ENCODE results near the gene CFAP77.
"Not testable (repeated sequence)": the region's sequence is repeated elsewhere in the genome, so short reads cannot be mapped to it uniquely, and the experiment has no call there.

Gene CFAP77
- 0 to 0.03 (median 0) reads per million in 9 experiments for total RNA-seq

DNA sequence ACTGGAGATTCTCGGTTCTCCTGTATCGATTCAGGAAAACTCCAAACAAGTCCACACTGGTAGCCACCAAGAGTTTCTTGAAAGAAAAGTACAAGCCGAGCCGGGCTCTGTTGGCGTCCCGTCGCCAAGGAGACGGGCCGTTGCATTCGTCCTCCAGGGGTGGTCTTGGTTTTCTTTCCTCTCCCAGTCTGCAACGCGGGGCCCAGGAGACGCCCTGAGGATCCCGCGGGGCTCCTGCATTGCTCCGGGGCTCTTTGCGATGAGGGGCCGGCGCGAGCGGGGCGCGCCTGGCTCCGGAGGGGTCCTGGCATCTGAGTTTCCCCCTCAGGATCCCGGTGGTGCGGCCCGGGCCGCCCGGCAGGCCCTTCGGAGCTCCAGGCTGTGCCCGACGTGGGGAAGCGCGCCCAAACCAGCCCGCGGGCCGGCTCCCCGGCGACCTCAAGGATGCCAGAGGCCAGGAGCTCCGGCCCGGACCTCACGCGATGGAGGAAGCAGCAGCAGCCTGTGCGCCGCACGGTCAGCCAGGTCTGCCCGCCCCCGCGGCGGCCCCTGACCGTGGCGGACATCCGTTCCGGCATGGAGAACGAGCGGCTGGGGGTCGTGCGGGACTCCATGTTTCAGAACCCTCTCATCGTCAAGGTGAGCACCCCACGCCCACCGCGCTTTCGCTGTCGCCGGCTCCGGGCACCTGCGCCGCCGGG, at the start of gene CFAP77:
Gene CFAP77, plus strand, starts transcription at position 384 of the 701 bp plus-strand sequence. Its CDS starts 61 bp downstream, at position 445.
- Mint-ChIP-seq H3K4me3 (peak within 1 kb of the TSS; percentile 72 to 78), H3K27ac (no peak within 1 kb of the TSS), H3K4me1 (ENCODE audit: low read depth in 2 of 2) (peaks cover 26 to 36% of the 10 kb centered on the region in 2 donors), H3K27me3 (peaks cover 38 to 45% of the 10 kb centered on the region in 2 donors), H3K9me3 (no peaks in the 10 kb centered on the region), H3K36me3 (ENCODE audit: insufficient read depth) (peaks cover 15% of the 10 kb centered on the region)
- peak; percentile 15 for ATAC-seq (replicated peaks)
- DNase-seq, result peak in 2 of 3 experiments; percentile 22 to 24

DNA sequence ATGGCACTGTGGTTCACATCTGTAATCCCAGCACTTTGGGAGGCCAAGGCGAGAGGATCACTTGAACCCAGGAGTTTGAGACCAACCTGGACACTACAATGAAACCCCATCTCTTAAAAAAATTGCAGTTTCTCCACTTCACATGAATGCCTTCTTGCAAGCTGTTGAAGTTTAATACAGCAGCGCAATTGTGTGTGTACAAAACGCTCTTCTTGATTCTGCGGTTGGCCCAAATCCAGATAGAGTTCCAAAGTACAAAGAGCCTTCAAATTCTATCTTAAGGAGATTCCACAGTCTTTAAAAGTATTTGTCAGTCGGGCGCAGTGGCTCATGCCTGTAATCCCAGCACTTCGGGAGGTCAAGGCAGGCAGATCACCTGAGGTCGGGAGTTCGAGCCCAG, 45.9 kb upstream of the CFAP77 start:
- DNase-seq (no peak), ATAC-seq (replicated peaks) (no peak)
- peaks cover 3% of the 10 kb centered on the region for H3K36me3 Mint-ChIP-seq (ENCODE audit: insufficient read depth)
- H3K4me3 Mint-ChIP-seq, result no peak overlapping the region
- no peaks in the 10 kb centered on the region for H3K9me3 Mint-ChIP-seq
- no peaks in the 10 kb centered on the region for H3K4me1 Mint-ChIP-seq (ENCODE audit: low read depth in 2 of 2)
- no peaks in the 10 kb centered on the region for H3K27me3 Mint-ChIP-seq
- no peak overlapping the region for H3K27ac Mint-ChIP-seq

DNA sequence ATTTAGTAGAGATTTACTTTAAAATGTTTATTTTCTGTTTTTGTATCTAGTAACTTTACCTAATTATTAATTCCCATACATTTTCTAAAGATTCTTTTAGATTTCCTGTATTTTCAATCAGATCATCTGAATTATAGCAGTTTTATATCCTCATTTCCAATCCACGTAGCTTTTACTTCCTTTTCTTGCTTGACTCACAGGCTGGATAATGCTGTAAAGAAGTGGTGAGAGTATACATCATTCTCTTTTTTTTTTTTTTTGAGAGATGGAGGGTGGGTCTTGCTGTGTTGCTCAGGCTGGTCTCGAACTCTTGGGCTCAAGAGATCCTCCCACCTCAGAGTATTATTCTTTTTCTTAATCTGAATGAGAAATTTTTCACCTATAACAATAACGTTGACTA, 44.0 kb upstream of the CFAP77 start:
- Mint-ChIP-seq H3K36me3 (ENCODE audit: insufficient read depth) (no peaks in the 10 kb centered on the region), H3K4me1 (ENCODE audit: low read depth in 2 of 2) (no peaks in the 10 kb centered on the region), H3K4me3 (no peak overlapping the region), H3K27ac (no peak overlapping the region), H3K27me3 (no peaks in the 10 kb centered on the region), H3K9me3 (no peaks in the 10 kb centered on the region)
- ATAC-seq (replicated peaks) (no peak), DNase-seq (no peak)

DNA sequence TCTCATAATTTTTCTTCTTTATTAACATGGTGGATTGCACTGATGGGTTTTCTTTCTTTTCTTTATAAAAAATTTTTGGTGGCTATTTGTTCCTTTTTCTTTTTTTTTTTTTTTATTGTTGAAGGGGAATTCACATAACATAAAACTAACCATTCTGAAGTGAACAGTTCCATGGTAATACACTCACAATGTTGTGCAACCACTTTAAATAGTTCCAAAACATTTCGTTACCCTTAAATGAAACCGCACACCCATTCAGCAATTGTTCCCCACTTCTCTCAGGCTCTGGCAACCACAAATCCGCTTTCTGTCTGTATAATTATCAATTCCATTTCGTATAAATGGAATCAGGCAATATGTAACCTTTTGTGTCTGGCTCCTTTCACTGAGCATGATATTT, 43.5 kb upstream of the CFAP77 start:
- no peaks in the 10 kb centered on the region for H3K36me3 Mint-ChIP-seq (ENCODE audit: insufficient read depth)
- no peak overlapping the region for H3K27ac Mint-ChIP-seq
- ATAC-seq (replicated peaks) (no peak), DNase-seq (no peak)
- no peaks in the 10 kb centered on the region for H3K27me3 Mint-ChIP-seq
- H3K9me3 Mint-ChIP-seq, result no peaks in the 10 kb centered on the region
- no peaks in the 10 kb centered on the region for H3K4me1 Mint-ChIP-seq (ENCODE audit: low read depth in 2 of 2)
- no peak overlapping the region for H3K4me3 Mint-ChIP-seq

DNA sequence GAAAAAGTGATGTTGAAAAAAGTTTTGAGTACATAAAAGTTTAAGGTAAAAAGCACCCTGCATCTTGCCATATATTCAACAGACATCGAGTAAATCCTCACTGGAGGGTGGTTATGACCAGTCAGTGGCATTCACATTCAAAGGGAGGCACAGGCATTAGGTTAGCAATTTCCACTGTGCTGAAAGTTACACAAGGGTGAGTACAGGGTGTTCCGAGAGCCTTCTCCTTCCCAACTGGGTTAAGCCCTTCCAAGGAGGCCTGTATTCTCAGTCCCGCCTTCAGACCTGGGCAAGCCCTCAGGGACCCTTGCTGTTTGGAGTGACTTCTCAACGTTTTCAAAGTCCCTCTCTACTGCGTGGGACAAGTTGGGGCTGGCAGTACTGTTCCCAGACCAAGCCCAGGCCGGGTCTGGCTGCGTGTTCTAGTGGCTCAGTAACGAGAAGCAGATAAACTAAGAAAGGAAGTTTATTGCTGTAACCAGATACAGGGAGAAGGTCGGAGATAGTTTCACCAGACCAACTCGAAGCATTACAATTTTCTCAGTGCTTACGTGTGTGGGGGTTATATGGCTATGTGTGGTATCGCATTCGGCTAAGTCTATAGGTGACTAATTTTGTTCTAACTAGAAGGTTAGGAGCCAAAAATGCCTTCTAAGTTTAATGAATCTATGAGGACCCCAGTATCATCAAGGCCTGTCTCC, 42.2 kb upstream of the CFAP77 start:
- Mint-ChIP-seq H3K27me3 (no peaks in the 10 kb centered on the region), H3K36me3 (ENCODE audit: insufficient read depth) (no peaks in the 10 kb centered on the region), H3K9me3 (no peaks in the 10 kb centered on the region), H3K4me3 (no peak overlapping the region), H3K27ac (no peak overlapping the region), H3K4me1 (ENCODE audit: low read depth in 2 of 2) (peaks cover 5 to 6% of the 10 kb centered on the region in 2 donors)
- DNase-seq (no peak), ATAC-seq (replicated peaks) (no peak)

DNA sequence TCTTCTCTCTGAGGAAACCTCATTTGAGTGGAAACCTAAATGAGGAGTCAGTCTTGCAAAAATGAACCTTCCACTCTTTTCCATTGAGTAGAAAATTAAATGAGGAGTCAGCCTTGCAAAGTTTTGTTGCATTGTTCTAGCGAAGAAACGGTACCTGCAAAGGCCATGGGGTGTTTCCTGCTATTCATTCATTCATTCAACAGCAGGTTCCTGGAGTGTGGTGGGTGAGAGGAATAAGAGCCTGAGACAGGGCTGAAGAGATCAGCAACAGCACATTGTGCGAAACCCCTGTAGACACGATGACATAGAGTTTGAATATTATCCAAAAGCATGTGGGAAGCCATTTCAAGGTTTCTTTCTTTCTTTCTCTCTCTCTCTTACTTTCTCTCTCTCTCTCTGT, 40.6 kb upstream of the CFAP77 start:
- DNase-seq (no peak), ATAC-seq (replicated peaks) (no peak)
- H3K27me3 Mint-ChIP-seq, result no peaks in the 10 kb centered on the region
- H3K4me1 Mint-ChIP-seq (ENCODE audit: low read depth in 2 of 2), result peaks cover 7 to 9% of the 10 kb centered on the region in 2 donors
- H3K4me3 Mint-ChIP-seq, result no peak overlapping the region
- no peaks in the 10 kb centered on the region for H3K9me3 Mint-ChIP-seq
- H3K36me3 Mint-ChIP-seq (ENCODE audit: insufficient read depth), result peaks cover 3% of the 10 kb centered on the region
- no peak overlapping the region for H3K27ac Mint-ChIP-seq

DNA sequence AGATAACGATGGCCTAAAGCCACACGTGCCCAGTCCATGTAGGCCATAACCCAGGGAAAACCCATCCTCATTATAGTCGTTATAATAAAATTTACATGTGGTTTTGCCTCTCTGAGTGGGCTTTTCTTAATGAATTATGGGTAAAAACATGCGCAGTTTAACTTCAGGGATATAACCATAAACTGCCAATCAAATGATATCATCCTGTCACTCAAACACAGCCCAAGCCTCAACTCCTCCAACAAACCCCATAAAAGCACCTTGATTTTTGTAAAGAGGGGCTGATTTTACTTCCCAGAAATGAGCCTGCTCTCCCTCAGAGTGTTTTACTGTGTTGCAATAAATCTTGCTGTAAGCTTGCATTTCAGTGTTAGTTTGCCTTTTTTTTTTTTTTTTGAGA, 39.4 kb upstream of the CFAP77 start:
- Mint-ChIP-seq H3K4me1 (ENCODE audit: low read depth in 2 of 2) (peaks cover 7 to 9% of the 10 kb centered on the region in 2 donors), H3K4me3 (no peak overlapping the region), H3K27ac (no peak overlapping the region), H3K27me3 (no peaks in the 10 kb centered on the region), H3K36me3 (ENCODE audit: insufficient read depth) (peaks cover 10% of the 10 kb centered on the region), H3K9me3 (no peaks in the 10 kb centered on the region)
- DNase-seq, result no peak
- ATAC-seq (replicated peaks), result no peak

DNA sequence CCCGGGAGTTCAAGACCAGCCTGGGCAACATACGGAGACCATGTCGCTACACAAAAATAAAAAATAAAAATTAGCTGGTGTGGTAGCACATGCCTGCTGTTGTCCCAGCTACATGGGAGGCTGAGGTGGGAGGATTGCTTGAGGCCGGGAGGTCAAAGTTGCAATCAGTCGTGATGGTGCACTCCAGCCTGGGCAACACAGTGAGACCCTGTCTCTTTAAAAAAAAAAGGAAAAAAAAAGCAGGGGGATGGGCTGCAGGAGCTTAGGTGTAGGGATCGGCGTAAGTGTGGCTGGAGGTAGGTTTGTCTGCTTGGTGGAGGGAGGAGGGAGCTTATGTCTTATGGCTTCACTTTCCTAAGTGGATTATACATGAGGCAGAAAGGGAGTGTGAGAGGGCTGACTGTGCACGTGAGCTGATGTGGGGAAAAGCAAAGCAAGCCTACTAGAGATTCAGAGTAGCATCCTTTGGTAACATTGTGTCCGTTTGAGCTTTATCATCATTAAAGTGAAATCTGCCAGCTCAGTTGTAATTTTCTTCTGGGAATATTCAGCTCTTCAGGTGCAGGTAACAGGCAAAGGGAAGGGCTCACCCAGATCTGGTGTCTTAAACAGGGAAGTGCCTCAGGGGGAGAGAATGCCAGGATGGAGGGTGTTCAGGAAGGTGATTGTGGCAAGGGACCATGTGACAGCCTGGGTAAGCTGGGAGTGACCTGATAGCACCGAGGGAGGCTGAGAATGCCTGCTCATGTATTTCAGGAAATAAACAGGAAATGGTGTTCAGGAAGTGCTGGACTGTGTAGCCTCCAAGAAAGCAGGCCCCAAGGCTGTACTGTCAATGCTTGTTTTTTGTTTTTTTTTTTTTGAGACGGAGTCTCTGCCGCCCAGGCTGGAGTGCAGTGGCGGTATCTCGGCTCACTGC, 37.6 kb upstream of the CFAP77 start:
- Mint-ChIP-seq H3K4me1 (ENCODE audit: low read depth in 2 of 2) (peaks cover 7 to 9% of the 10 kb centered on the region in 2 donors), H3K27me3 (no peaks in the 10 kb centered on the region), H3K27ac (peak overlapping the region; percentile 68 to 75), H3K9me3 (no peaks in the 10 kb centered on the region), H3K4me3 (peak overlapping the region in 1 of 2 donors; percentile 5), H3K36me3 (ENCODE audit: insufficient read depth) (peaks cover 20% of the 10 kb centered on the region)
- DNase-seq (no peak), ATAC-seq (replicated peaks) (no peak)

DNA sequence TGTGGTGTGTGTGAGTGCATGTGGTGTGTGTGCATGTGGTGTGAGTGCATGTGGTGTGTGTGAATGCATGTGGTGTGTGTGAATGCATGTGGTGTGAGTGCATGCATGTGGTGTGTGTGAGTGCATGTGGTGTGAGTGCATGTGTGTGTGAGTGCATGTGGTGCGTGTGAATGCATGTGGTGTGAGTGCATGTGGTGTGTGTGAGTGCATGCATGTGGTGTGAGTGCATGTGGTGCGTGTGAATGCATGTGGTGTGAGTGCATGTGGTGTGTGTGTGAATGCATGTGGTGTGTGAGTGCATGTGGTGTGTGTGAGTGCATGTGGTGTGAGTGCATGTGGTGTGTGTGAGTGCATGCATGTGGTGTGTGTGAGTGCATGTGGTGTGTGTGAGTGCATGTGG, 32.2 kb upstream of the CFAP77 start:
- not testable (repeated sequence) for H3K27ac Mint-ChIP-seq; ATAC-seq (replicated peaks); H3K9me3 Mint-ChIP-seq; H3K4me3 Mint-ChIP-seq; H3K27me3 Mint-ChIP-seq; DNase-seq
- peaks cover 50% of the 10 kb centered on the region for H3K36me3 Mint-ChIP-seq (ENCODE audit: insufficient read depth)
- H3K4me1 Mint-ChIP-seq (ENCODE audit: low read depth in 2 of 2), result peaks cover under 1 to 11% of the 10 kb centered on the region in 2 donors

DNA sequence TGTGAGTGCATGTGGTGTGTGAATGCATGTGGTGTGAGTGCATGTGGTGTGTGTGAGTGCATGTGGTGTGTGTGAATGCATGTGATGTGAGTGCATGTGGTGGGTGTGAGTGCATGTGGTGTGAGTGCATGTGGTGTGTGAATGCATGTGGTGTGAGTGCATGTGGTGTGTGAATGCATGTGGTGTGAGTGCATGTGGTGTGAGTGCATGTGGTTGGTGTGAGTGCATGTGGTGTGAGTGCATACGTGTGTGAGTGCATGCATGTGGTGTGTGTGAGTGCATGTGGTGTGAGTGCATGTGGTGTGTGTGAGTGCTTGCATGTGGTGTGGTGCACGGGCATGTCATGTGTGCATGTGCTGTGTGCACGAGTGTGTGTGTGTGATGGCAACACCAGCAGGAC, 31.6 kb upstream of the CFAP77 start:
- H3K27ac Mint-ChIP-seq; H3K27me3 Mint-ChIP-seq; H3K9me3 Mint-ChIP-seq; H3K4me1 Mint-ChIP-seq (ENCODE audit: low read depth in 2 of 2); ATAC-seq (replicated peaks); H3K4me3 Mint-ChIP-seq; DNase-seq: not testable (repeated sequence)
- peaks cover 50% of the 10 kb centered on the region for H3K36me3 Mint-ChIP-seq (ENCODE audit: insufficient read depth)

DNA sequence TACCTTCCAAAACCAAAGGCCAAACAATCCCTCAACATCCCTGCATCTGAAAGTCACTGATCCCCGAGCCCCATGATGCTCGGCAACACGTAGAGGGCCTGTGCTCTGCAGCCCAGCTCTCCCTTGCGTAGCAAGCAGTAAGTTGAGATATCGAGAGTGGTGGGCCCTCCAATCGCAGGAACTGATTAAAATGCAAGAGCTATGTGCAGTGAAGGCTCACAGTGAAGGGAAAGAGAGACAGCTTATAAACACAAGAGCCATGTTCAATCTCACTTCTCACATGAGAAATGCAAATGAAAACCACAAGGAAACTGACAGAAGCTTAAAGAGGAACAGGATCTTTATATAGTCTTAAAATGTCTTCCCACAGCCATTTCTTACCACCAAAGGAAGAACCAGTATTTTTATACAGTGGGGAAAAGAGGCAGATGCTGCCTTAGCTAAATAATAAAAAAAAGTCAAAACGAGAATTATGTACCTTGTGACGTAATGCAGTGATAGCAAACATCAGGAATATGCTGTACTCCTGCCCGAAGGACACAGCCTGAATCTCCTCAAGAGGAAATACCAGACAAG, 28.0 kb upstream of the CFAP77 start:
- ATAC-seq (replicated peaks) (peak; percentile 42), DNase-seq (no peak)
- Mint-ChIP-seq H3K27me3 (no peaks in the 10 kb centered on the region), H3K36me3 (ENCODE audit: insufficient read depth) (peaks cover 41% of the 10 kb centered on the region), H3K27ac (peak overlapping the region in 1 of 2 donors; percentile 33), H3K9me3 (no peaks in the 10 kb centered on the region), H3K4me3 (no peak overlapping the region), H3K4me1 (ENCODE audit: low read depth in 2 of 2) (peaks cover 0 to 6% of the 10 kb centered on the region in 2 donors)

DNA sequence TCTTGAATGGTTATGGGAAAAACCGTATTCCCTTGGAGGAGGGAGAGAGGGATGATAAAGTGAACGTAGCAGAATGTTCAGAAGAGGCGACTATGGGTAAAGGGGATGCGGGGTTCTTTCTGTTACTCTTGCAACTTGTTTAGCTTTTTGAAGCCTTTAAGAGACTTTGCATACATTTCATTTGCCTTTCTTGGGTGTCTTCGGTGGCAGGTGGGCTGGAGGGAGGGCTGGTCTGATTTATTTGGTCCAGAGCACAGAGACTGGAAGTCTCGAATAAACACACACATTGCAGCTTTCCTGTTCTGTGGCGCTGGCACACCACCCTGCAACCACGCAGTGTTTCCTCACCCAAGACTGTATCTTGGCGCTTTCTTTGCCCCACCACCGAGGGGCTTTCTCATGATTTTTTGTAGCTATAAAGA, 26.5 kb upstream of the CFAP77 start:
- H3K36me3 Mint-ChIP-seq (ENCODE audit: insufficient read depth), result peaks cover 52% of the 10 kb centered on the region
- no peaks in the 10 kb centered on the region for H3K27me3 Mint-ChIP-seq
- ATAC-seq (replicated peaks) (peak; percentile 24), DNase-seq (no peak)
- H3K27ac Mint-ChIP-seq, result peak overlapping the region in 1 of 2 donors; percentile 14
- H3K4me3 Mint-ChIP-seq, result no peak overlapping the region
- peaks cover 0 to 6% of the 10 kb centered on the region in 2 donors for H3K4me1 Mint-ChIP-seq (ENCODE audit: low read depth in 2 of 2)
- no peaks in the 10 kb centered on the region for H3K9me3 Mint-ChIP-seq

DNA sequence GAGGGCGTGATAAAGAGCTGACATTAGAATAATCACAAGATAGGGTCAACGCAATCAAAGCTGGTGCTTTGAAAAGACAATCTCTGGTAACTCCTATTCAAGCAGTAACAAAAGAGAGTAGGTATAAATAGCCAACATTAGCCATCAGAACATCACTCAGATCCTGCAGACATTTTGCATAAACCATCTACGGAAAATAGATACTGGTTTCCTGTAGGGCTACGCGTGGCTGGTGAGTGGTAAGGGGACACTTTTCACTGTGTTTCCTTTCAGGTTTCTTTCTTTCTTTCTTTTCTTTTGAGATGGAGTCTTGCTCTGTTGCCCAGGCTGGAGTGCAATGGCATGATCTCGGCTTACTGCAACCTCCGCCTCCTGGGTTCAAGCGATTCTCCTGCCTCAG, 25.6 kb upstream of the CFAP77 start:
- DNase-seq (no peak), ATAC-seq (replicated peaks) (no peak)
- no peaks in the 10 kb centered on the region for H3K9me3 Mint-ChIP-seq
- peaks cover 0 to 6% of the 10 kb centered on the region in 2 donors for H3K4me1 Mint-ChIP-seq (ENCODE audit: low read depth in 2 of 2)
- no peak overlapping the region for H3K4me3 Mint-ChIP-seq
- no peak overlapping the region for H3K27ac Mint-ChIP-seq
- peaks cover 56% of the 10 kb centered on the region for H3K36me3 Mint-ChIP-seq (ENCODE audit: insufficient read depth)
- H3K27me3 Mint-ChIP-seq, result no peaks in the 10 kb centered on the region
